ENCODE measurements around the gene SH3BP4.
"Not testable (repeated sequence)": the region's sequence is repeated elsewhere in the genome, so short reads cannot be mapped to it uniquely, and the experiment has no call there.

Gene SH3BP4

DNA sequence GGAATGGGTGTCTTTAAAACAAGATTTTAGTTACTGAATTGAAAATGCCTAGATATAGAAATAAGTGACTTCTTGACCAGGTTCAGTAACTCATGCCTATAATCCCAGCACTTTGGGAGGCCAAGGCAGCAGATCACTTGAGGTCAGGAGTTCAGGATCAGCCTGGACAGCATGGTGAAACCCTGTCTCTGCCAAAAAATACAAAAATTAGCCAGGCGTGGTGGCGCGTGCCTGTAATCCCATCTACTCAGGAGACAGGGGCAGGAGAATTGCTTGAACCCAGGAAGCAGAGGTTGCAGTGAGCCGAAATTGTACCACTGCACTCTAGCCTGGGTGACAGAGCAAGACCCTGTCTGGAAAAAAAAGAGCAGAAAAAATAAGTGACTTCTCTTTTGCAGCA is 68.3 kb downstream of the SH3BP4 start:
- not testable (repeated sequence) for DNase-seq (ENCODE audit: low read depth)

DNA sequence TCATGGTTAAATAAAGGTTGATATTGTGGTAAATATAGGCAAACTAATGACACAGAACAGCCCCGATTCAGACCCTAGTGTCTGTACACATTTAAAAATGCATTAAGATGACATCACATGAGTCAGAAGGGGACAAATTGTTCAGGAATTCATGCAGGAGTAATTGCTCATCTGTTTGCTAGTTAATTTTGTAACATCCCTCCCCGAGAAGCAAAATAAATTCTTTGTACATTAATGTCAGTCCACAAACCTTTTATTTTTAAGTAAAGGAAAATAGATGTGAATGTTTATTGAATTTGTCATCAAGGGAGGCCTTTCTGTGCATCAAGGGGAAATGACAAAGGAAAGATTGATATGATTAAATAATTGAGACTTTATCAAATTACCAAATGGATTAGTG is 69.9 kb downstream of the SH3BP4 start:
- no peak for DNase-seq (ENCODE audit: low read depth)

DNA sequence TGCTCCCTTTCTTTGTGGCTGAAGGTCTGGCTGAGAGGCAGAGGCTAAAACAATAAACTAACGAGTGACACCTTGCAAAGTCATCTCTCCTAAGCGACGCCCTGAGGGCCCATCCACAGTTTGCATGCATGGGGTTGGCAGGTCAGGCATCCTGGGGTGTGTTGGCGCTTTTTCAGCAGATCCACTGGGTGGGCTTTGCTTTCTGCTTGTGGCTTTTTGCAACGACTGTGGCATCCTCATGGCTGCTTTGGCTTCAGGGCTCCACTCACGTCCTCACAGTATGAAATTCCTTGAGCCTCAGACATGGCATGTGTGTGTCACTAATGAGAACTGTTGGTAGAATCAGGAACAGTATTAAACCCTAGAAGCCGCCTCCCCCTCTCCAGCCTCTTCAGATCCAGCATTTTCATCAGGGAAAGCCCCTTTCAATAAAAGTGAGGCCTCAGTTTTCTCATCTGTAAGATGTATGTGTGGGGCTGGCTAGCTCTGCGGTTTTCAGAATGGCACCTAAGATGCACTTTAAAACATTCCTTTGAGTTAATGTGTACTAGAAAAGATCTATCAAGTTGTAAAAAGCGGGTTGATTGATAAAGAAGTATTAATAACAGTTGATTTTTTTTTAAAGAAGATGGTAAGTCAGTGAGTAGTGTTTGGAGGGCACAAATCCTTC is 72.5 kb downstream of the SH3BP4 start:
- no peak for DNase-seq (ENCODE audit: low read depth)

DNA sequence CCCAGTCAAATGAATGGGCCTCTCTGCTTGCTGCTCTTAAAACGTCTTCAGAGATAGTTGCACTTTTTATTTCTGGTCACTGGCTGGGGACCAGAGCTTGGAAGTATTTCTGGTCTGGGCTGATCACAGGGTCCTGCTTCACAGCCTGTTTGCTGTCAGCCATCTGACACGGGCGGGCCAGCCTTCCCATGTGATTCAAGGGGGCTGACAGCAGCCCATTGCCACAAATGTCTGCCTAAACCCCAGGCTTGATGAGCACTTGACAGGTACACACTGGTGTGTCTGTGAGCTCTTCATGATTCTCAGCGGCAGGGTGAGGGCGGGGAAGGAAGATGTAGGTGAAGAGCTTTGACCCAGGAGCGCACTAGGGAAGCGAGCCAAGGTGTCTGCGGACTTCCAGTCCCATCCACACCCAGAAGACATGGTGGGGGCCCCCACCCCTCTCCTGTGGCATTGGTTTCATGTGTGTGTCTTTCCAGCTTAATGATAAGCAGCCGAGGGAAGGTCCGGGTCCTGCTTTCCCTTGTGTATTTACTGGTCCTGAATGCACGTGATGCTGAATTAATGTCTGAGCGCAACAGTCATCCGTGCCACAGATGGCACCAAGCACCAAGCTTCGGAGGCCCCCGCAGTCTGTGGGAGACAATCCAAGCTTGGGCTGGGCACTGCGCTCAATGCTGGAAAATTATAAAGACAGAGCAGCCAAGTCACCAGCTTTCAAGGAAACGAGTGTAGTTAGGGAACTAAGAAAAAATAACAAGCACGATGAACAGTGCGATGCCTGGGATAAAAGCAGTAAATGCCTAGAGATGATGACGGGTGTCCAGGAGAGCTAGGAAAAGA is 73.3 kb downstream of the SH3BP4 start:
- no peak for DNase-seq (ENCODE audit: low read depth)

DNA sequence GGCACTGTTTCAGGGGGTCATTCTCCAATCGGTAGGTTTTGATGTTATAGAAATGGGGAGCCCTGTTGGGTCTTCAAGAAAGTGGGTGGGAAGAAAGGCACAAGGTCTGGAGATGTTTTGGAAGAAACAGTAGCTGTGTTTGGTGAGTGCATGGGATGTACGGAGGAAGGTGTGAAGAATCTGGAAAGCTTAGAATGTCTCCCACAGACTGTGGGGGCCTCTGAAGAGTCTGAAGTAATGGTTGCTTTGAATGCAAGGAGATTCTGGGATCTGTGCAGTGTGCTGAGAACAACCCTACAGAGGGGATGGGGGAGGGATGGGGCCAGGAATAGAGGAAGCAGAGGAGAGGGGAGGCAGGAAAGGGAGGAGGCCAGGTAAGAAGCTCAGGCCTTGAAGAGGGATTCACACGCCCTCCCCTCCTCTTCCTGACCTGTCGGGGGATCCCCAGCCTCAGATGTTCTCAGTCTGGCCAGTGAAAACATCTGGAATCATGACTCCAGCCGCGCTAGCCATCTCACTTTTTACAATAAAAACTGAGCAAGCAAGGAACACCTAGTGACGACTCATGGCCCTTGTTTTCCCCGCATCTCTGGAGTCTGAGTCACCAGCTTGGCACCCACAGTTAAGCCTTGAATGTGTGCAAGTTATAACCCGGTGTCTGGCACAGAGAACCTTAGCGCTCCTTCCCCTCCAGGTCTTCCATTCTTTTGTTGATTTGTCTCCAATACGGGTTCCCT is 74.2 kb downstream of the SH3BP4 start:
- DNase-seq (ENCODE audit: low read depth) = no peak

DNA sequence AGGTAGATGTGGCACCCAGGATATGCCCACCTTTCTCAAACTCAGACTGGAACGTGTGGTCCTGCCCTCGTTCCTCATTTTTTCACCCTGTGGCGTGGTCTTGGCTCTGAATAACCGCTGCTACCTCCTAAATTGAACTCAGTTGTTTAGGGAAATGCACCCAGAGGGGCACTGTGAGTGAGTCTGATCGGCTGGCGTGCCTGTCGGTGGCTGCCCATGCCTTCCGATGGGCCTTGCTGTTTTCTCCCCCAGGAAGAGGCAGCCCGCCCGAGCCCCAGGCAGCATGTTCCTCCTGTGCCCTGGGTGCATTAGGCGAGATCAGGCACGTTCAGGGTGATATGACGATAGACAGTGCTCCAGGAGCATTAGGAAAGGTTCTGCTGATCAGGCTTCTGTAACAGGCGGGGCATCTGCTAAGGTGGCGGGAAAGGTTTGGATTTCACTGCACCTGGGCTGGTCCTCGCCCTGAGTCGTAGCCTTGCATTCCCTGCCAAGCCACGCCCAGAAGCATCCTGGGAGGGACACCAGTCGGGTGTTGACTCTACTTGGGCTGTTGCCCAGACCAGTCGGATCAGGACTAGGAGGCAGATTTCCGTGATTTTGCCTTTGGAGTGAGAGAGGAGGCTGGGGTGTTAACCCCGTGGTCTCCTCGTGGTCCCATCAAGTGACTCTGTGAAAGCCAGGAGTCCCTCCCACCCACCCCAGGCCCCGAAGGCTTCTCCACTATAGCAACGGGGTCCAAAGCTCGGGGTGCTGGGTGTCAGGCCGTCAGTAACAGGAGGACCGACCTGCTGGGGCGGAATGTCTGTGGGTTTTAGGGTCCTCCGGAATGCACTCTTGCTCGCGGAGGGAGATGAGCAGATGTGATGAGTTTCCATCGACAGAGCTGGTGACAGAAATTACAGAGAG is 75.1 kb downstream of the SH3BP4 start:
- no peak for DNase-seq (ENCODE audit: low read depth)

DNA sequence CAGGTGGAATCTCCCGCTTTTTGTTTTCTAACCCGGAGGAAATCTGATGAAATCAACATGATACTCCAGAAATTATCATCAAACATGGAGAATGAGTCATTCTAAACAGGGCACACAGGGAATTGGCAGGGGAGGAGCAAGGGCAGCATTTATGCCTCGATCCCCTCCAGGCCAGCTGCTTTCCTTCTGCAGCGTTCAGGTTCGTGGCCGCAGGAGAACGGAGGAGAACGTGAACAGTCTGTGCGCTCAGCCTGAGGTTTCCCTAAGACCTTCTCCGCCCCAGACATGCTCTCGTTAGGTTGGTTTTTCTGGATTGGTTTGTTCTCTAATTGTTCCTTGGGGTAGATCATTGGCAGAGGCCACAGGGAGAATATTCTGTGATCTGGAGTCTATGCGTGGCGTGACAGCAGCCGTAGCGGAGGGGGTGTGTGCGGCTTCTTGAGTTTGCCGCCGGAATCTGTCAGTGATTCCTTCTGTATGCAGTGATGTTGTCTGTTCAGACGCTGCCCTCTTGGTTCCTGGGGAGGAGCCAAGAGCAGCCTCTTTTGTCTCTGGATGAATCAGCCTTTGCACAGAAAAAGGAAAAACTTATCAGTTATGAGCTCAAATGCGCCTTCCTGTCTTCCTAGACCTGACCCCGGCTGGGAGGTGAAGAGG is 75.9 kb downstream of the SH3BP4 start:
- no peak for DNase-seq (ENCODE audit: low read depth)

DNA sequence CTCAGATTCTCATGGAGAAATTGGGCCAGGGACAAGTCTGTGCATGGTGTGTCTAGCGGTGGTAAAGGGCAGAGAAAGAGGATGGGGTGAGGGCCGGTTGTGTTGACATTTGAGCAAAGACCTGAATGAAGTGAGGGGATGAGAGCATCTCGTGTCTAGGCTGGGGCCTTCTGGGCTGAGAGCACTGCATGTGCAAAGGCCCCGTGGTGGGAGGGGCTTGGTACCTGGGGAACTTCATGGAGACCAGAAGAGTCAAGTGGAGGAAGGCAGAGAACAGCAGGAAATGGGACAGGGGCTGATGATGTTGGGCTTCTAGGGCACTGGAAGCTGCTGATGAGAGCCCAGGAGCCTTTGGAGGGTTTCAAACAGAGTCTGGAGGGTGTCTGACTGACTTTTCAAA is 76.8 kb downstream of the SH3BP4 start:
- no peak for DNase-seq (ENCODE audit: low read depth)

DNA sequence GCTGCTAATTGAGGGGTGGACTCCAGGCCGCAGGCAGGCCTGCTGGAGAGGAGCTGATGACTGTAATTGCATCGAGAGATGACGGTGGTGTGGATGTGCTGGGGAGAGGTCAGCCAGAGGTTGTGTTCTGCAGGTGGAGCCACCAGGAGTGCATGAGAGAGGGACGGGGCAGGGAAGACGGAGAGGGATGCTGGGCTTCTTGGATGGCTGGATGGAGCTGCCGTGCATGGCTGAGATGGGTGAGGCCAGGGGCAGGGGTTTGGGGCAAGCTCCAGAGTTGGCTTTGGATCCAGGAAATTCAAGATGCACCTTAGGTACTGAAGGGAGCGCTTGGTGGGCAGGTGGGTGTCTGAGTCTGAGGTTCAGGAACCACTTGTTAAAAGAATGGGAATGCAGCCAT is 77.2 kb downstream of the SH3BP4 start:
- DNase-seq (ENCODE audit: low read depth) = no peak

DNA sequence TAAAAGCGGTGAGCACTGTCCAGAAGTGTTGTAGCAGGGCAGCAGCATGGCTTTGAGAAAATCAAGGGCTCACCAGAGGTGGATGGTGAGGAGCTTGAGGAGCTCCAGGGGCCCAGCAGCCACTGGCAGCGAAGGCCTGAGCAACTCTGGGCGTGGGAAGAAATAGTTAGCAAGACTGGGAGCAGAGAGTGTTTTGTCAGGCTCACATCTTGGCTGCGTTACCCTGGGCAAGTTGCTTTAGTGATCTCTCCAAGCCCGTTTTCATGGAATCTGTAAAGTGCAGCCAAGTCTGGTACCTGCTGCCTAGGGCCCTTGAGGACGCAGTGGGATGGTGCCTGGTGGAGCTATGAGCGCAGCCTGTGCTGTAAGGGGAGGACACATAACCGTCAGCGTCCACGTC is 78.3 kb downstream of the SH3BP4 start:
- DNase-seq (ENCODE audit: low read depth) = no peak

DNA sequence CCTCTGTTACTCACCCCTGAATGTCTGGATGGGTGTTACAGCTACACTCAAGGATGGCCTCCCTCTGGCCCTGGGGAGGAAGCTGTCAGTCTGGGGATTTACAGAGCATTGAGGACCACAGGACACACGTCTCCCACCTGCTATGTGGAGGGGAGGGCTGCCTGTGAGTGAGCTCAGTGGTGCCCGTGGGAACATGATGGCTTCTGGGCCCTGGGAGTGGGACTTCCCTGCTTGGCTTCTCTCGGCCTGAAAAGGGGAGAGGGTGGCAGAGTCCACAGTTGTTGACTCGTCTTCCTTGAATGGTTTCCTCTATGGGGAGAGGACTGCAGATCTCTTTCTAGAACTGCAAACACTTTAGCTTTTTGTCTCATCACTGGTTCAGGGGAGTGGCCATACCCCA is 79.1 kb downstream of the SH3BP4 start:
- no peak for DNase-seq (ENCODE audit: low read depth)

DNA sequence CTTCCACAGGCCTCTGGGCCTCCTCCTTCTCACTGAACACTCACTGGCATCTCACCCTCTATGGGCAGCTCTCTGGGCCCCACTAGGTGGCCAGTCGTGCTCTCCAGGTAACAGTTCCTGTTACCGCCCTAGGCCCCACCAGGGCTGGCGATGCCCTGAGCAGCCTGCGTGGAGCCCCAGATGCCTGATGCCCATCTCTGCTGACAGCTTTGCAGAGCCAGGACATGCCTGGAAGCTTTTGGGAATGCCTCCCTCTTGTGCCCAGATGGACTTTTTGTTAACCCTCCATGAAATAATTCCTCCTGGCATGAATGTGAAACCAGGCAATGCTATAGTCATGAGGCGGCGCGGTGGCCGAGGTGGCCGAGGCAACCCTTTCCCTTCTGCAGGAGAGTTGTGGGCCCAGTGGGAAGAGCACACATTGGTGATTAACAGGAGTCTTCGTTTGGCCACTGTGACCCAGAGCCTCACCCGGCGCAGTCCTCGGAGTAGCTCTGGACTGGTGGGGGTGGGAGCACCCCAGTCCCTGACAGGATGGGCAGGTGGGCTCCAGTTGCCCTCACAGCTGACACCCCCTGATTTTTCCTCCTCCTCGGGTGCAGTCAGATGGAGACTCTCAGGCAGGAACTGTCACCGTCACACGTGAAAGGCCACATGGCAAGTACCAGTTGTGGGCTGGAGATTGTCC is 80.0 kb downstream of the SH3BP4 start:
- DNase-seq (ENCODE audit: low read depth) = no peak

DNA sequence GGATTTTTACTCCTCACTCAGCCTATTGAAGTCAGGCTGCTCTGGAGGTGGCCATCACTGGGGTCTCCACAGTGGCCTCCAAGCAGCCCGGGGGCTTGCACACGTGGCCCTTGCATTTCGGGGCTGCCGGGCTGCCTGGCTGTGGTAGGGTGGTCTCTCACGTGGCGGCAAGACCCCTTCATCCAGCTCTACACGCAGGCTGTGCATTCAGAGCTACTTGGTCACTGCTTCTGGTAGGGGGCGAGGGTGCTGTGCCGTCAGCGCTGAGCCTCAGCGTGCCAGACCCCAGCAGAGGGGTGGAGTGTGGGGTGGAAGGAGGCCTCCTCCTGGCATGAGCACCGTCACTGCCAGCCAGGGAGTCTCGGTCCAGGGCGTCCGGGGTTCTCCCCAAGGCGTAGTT is 80.6 kb downstream of the SH3BP4 start:
- DNase-seq (ENCODE audit: low read depth) = no peak

DNA sequence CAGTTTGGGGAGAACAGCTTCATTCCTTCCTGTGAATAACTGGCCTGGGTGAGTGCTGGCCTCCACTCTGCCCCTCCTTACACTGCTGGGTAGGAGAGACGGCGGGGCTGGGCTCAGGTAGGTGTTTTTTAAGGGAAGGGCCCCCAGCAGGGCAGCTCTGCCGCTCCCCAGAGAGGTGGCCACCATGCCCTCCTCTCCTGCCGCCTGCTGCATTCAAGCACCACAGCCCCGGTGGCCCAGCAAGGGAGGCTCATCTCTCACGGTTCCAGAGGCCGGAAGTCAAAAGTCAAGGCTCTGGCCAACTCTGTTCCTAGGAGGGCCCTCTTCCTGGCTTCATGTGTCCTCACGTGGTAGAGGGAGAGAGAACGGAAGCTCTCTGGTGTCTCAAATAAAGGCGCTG is 81.1 kb downstream of the SH3BP4 start:
- DNase-seq (ENCODE audit: low read depth) = no peak

DNA sequence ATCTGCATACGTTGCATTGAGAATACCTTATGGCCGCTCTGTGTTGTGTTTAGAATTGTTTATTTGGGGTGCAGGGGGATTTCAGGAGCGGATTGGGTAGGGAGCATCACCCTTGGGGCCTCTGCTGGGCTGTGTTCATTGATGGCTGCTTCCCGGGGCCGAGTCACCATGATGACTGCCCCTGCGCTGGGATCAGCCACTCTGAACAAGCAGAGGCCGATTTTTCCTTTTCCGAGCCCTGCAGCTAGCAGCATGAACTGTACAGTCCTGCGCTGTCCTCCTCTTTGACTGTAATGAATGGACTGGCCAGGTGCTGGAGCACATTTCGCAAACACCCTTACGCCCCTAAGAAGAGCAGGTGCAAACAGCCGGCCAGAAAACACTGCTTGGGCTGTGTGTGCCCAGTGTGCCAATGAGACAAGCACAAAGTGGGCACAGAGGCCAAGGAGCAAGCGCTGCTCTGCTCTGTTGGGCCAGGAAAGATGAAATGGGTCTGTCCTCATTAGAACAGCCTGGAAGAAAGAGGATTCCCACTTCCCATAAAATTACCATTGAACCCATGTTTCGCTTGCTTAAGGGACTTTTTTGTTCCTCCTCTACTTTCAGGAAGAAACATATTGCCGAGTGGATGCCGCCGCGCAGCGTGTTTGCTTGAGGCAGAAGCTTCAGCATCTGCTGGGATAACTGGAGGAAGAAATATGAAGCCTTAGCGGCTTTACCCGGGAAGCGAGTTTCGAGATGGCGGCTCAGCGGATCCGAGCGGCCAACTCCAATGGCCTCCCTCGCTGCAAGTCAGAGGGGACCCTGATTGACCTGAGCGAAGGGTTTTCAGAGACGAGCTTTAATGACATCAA is 82.7 kb downstream of the SH3BP4 start:
- no peak for DNase-seq (ENCODE audit: low read depth)

DNA sequence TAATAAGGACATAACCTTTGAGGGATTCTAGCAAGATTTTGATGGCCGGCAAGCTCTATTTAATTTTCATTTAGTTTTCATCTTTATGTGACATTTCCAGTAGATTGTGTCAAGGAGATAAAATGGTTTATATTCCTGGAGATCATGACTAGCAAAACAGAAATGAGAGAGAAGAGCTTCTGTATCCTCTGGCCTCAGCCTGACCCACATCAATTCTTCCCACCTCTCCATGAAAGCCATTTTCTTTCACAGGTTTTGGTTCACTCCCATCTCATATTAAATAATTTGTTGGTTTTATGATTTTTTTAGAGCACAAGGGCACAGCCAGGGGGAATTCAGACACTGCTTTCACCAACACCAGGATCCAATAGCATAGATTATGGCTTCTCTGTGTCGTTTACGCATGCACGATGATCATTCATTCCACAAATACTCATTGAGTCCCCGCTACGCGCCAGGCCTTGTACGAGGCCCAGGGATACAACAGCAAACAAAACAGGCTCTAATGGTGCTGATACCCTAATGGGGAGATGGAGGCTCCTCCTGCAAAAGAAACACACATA is 85.9 kb downstream of the SH3BP4 start:
- DNase-seq (ENCODE audit: low read depth) = no peak

DNA sequence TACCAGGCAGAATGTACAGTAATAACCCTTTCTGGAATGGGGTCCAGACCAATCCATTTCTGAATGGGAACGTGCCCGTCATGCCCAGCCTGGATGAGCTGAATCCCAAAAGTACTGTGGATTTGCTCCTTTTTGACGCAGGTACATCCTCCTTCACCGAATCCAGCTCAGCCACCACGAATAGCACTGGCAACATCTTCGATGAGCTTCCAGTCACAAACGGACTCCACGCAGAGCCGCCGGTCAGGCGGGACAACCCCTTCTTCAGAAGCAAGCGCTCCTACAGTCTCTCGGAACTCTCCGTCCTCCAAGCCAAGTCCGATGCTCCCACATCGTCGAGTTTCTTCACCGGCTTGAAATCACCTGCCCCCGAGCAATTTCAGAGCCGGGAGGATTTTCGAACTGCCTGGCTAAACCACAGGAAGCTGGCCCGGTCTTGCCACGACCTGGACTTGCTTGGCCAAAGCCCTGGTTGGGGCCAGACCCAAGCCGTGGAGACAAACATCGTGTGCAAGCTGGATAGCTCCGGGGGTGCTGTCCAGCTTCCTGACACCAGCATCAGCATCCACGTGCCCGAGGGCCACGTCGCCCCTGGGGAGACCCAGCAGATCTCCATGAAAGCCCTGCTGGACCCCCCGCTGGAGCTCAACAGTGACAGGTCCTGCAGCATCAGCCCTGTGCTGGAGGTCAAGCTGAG is 89.6 kb downstream of the SH3BP4 start:
- DNase-seq (ENCODE audit: low read depth) = no peak

DNA sequence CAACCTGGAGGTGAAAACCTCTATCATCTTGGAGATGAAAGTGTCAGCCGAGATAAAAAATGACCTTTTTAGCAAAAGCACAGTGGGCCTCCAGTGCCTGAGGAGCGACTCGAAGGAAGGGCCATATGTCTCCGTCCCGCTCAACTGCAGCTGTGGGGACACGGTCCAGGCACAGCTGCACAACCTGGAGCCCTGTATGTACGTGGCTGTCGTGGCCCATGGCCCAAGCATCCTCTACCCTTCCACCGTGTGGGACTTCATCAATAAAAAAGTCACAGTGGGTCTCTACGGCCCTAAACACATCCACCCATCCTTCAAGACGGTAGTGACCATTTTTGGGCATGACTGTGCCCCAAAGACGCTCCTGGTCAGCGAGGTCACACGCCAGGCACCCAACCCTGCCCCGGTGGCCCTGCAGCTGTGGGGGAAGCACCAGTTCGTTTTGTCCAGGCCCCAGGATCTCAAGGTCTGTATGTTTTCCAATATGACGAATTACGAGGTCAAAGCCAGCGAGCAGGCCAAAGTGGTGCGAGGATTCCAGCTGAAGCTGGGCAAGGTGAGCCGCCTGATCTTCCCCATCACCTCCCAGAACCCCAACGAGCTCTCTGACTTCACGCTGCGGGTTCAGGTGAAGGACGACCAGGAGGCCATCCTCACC is 90.2 kb downstream of the SH3BP4 start:
- no peak for DNase-seq (ENCODE audit: low read depth)

Data from T-helper 22 cell (primary cell).